ENCODE measurements around the gene CBLIF. TPM values are rescaled to one million over a fixed set of nuclear protein-coding genes. Genes with fewer than 3 reads are reported as not detected.

CBLIF gene
- total and polyA plus RNA-seq, 2 of the 8 experiments (the other 6 are each of a cell fraction or from before 2014, with no cell fraction given): not detected

DNA sequence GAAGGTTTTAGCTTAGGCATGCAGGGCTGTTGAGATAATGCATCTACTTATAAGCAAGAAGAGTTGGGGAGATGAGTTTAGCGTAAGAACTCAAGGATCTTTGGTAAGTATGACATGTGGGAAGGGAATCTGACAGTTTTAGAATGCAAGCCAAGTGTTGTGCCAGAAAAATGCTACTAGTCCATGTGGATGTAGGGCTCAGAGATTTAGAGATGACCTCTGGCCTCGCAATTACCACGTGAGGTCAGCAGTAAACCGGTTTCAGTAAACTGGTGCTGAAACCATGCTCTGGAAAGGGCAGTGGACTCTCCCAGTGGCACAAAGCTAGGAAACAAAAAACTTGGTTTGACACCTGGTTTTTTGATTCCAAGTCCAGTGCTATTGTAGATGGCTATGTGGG is 53.7 kb downstream of the CBLIF start (continued):
- TF ChIP-seq SUZ12 (IDR thresholded peaks at IDR 0.05; ENCODE audit: low read length) (no peak), RFX5 (IDR thresholded peaks at IDR 0.05; ENCODE audit: borderline replicate concordance, low read depth, low read length) (no peak), FOSL1 (IDR thresholded peaks at IDR 0.05; ENCODE audit: insufficient read depth, low read depth, low read length) (no peak), SRF (IDR thresholded peaks at IDR 0.05; ENCODE audit: low read depth, low read length) (no peak), CBX8 (IDR thresholded peaks at IDR 0.05; ENCODE audit: borderline replicate concordance, low read depth, low read length) (no peak), CHD2 (IDR thresholded peaks at IDR 0.05; ENCODE audit: low read length) (no peak)
- TF ChIP-seq, protein P1, sequence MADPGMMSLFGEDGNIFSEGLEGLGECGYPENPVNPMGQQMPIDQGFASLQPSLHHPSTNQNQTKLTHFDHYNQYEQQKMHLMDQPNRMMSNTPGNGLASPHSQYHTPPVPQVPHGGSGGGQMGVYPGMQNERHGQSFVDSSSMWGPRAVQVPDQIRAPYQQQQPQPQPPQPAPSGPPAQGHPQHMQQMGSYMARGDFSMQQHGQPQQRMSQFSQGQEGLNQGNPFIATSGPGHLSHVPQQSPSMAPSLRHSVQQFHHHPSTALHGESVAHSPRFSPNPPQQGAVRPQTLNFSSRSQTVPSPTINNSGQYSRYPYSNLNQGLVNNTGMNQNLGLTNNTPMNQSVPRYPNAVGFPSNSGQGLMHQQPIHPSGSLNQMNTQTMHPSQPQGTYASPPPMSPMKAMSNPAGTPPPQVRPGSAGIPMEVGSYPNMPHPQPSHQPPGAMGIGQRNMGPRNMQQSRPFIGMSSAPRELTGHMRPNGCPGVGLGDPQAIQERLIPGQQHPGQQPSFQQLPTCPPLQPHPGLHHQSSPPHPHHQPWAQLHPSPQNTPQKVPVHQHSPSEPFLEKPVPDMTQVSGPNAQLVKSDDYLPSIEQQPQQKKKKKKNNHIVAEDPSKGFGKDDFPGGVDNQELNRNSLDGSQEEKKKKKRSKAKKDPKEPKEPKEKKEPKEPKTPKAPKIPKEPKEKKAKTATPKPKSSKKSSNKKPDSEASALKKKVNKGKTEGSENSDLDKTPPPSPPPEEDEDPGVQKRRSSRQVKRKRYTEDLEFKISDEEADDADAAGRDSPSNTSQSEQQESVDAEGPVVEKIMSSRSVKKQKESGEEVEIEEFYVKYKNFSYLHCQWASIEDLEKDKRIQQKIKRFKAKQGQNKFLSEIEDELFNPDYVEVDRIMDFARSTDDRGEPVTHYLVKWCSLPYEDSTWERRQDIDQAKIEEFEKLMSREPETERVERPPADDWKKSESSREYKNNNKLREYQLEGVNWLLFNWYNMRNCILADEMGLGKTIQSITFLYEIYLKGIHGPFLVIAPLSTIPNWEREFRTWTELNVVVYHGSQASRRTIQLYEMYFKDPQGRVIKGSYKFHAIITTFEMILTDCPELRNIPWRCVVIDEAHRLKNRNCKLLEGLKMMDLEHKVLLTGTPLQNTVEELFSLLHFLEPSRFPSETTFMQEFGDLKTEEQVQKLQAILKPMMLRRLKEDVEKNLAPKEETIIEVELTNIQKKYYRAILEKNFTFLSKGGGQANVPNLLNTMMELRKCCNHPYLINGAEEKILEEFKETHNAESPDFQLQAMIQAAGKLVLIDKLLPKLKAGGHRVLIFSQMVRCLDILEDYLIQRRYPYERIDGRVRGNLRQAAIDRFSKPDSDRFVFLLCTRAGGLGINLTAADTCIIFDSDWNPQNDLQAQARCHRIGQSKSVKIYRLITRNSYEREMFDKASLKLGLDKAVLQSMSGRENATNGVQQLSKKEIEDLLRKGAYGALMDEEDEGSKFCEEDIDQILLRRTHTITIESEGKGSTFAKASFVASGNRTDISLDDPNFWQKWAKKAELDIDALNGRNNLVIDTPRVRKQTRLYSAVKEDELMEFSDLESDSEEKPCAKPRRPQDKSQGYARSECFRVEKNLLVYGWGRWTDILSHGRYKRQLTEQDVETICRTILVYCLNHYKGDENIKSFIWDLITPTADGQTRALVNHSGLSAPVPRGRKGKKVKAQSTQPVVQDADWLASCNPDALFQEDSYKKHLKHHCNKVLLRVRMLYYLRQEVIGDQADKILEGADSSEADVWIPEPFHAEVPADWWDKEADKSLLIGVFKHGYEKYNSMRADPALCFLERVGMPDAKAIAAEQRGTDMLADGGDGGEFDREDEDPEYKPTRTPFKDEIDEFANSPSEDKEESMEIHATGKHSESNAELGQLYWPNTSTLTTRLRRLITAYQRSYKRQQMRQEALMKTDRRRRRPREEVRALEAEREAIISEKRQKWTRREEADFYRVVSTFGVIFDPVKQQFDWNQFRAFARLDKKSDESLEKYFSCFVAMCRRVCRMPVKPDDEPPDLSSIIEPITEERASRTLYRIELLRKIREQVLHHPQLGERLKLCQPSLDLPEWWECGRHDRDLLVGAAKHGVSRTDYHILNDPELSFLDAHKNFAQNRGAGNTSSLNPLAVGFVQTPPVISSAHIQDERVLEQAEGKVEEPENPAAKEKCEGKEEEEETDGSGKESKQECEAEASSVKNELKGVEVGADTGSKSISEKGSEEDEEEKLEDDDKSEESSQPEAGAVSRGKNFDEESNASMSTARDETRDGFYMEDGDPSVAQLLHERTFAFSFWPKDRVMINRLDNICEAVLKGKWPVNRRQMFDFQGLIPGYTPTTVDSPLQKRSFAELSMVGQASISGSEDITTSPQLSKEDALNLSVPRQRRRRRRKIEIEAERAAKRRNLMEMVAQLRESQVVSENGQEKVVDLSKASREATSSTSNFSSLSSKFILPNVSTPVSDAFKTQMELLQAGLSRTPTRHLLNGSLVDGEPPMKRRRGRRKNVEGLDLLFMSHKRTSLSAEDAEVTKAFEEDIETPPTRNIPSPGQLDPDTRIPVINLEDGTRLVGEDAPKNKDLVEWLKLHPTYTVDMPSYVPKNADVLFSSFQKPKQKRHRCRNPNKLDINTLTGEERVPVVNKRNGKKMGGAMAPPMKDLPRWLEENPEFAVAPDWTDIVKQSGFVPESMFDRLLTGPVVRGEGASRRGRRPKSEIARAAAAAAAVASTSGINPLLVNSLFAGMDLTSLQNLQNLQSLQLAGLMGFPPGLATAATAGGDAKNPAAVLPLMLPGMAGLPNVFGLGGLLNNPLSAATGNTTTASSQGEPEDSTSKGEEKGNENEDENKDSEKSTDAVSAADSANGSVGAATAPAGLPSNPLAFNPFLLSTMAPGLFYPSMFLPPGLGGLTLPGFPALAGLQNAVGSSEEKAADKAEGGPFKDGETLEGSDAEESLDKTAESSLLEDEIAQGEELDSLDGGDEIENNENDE (IDR thresholded peaks at IDR 0.05; ENCODE audit: insufficient replicate concordance, low read length): no peak

Data from H1 (cell line).